K562 (cell line): ENCODE measurements around the gene SLC7A4. TPM values are rescaled to one million over a fixed set of nuclear protein-coding genes. Genes with fewer than 3 reads are reported as not detected.

Experiments used
- HCFC1 ChIP-seq: IDR thresholded peaks from 2 replicates; pipeline ENCODE4 v1.6.1; 2012; ENCODE audit warnings: low read depth, low read length, improper control_type of control experiment
- MCM7 ChIP-seq, 2 experiments: fragments of 450-650 bp; IDR thresholded peaks; 2 replicates each; pipeline ENCODE4 v1.6.1; 2016 to 2018
- MTF1 ChIP-seq: fragments of 250-450 bp; sonication (Bioruptor Pico); IDR thresholded peaks from 2 replicates; pipeline ENCODE4 v1.9.0; 2021; ENCODE audit warnings: moderate library complexity, mild to moderate bottlenecking, inconsistent platforms, borderline replicate concordance
- SIRT6 ChIP-seq: IDR thresholded peaks from one replicate; pipeline ENCODE4 v1.6.1; 2012; ENCODE audit warnings: low read depth, mild to moderate bottlenecking, control low read depth, inconsistent platforms, low read length, moderate library complexity
- ZBTB9 ChIP-seq: fragments of 450-650 bp; formaldehyde crosslinking; IDR thresholded peaks from 2 replicates; pipeline ENCODE4 v1.4.0; 2020; ENCODE audit warnings: mild to moderate bottlenecking, moderate library complexity
- ZNF518B ChIP-seq: fragments of 250-450 bp; sonication (Bioruptor Pico); IDR thresholded peaks from 2 replicates; pipeline ENCODE4 v1.5.0; 2021; ENCODE audit warnings: mild to moderate bottlenecking, moderate library complexity
- polyA plus RNA-seq, 8 experiments: library from polyadenylated mRNA; depleted of rRNA in 4 of 8; stranded (reverse) in 5 of 8; unstranded in 3 of 8; fragments of >200 nt; fragmentation: Nextera tagmentation in 2 of 8; fragmentation: Illumina TruSeq in 1 of 8; extraction: Ambion mirVana in 2 of 8; extraction: Trizol in 1 of 8; gene quantifications; 2 replicates each; pipeline versions ENCODE4 v1.2.1 to v1.2.3, GENCODE V29; 2011 to 2014; ENCODE audit warnings: inconsistent platforms in 1 of 8, missing spikeins in 1 of 8
- total RNA-seq, 7 experiments: library from RNA; depleted of rRNA in 6 of 7; stranded (reverse); fragments of >200 nt in 6 of 7; fragmentation: Illumina TruSeq in 2 of 7; extraction: Trizol in 2 of 7; gene quantifications; 2 replicates each; pipeline versions ENCODE4 v1.2.1 to v1.2.3, GENCODE V29; 2011 to 2021; ENCODE audit warnings: low replicate concordance in 1 of 7
- TF ChIP-seq, protein P1 (sequence below): sonication (generic); formaldehyde crosslinking; IDR thresholded peaks from 2 replicates; pipeline ENCODE4 v1.4.0; 2020; ENCODE audit warnings: mild to moderate bottlenecking, missing genetic modification reagents
- TF ChIP-seq, protein P2 (sequence below): fragments of 250-450 bp; sonication (Bioruptor Pico); IDR thresholded peaks from 2 replicates; pipeline ENCODE4 v1.8.0; 2022; ENCODE audit warnings: moderate library complexity, mild to moderate bottlenecking, inconsistent platforms
- TF ChIP-seq, protein P3 (sequence below), 2 experiments: fragments of 450-650 bp; formaldehyde crosslinking in 1 of 2; IDR thresholded peaks; 2 replicates each; pipeline versions ENCODE4 v1.4.0 to v1.6.1; 2014 to 2020; ENCODE audit warnings: mild to moderate bottlenecking in 2 of 2, borderline replicate concordance in 1 of 2, low read depth in 1 of 2

SLC7A4 gene
- total and polyA plus RNA-seq, 9 of the 15 experiments (the other 6 are each of a cell fraction or from before 2014, with no cell fraction given), result not detected

GRCh38 chr22:21001601-21002325 is 30.6 kb downstream of the SLC7A4 start, which contains the start of gene THAP7 (continued):
- TF ChIP-seq ZNF518B (CRISPR knock-in tag) (no peak), HCFC1 (peak; percentile 81), MCM7 (IDR thresholded peaks at IDR 0.05) (no peak), SIRT6 (peak; percentile 87), ZBTB9 (CRISPR knock-in tag) (peak; percentile 95), MTF1 (CRISPR knock-in tag) (peak; percentile 94)
- TF ChIP-seq, protein P1, sequence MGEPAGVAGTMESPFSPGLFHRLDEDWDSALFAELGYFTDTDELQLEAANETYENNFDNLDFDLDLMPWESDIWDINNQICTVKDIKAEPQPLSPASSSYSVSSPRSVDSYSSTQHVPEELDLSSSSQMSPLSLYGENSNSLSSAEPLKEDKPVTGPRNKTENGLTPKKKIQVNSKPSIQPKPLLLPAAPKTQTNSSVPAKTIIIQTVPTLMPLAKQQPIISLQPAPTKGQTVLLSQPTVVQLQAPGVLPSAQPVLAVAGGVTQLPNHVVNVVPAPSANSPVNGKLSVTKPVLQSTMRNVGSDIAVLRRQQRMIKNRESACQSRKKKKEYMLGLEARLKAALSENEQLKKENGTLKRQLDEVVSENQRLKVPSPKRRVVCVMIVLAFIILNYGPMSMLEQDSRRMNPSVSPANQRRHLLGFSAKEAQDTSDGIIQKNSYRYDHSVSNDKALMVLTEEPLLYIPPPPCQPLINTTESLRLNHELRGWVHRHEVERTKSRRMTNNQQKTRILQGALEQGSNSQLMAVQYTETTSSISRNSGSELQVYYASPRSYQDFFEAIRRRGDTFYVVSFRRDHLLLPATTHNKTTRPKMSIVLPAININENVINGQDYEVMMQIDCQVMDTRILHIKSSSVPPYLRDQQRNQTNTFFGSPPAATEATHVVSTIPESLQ (CRISPR knock-in tag), result no peak
- TF ChIP-seq, protein P2, sequence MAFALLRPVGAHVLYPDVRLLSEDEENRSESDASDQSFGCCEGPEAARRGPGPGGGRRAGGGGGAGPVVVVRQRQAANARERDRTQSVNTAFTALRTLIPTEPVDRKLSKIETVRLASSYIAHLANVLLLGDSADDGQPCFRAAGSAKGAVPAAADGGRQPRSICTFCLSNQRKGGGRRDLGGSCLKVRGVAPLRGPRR (CRISPR knock-in tag), result peak; percentile 72; the same call in 1 of the 2 replicates
- TF ChIP-seq, protein P3, sequence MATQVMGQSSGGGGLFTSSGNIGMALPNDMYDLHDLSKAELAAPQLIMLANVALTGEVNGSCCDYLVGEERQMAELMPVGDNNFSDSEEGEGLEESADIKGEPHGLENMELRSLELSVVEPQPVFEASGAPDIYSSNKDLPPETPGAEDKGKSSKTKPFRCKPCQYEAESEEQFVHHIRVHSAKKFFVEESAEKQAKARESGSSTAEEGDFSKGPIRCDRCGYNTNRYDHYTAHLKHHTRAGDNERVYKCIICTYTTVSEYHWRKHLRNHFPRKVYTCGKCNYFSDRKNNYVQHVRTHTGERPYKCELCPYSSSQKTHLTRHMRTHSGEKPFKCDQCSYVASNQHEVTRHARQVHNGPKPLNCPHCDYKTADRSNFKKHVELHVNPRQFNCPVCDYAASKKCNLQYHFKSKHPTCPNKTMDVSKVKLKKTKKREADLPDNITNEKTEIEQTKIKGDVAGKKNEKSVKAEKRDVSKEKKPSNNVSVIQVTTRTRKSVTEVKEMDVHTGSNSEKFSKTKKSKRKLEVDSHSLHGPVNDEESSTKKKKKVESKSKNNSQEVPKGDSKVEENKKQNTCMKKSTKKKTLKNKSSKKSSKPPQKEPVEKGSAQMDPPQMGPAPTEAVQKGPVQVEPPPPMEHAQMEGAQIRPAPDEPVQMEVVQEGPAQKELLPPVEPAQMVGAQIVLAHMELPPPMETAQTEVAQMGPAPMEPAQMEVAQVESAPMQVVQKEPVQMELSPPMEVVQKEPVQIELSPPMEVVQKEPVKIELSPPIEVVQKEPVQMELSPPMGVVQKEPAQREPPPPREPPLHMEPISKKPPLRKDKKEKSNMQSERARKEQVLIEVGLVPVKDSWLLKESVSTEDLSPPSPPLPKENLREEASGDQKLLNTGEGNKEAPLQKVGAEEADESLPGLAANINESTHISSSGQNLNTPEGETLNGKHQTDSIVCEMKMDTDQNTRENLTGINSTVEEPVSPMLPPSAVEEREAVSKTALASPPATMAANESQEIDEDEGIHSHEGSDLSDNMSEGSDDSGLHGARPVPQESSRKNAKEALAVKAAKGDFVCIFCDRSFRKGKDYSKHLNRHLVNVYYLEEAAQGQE (IDR thresholded peaks at IDR 0.05; ENCODE audit: borderline replicate concordance), result no peak
- TF ChIP-seq, protein P3 (CRISPR knock-in tag; IDR thresholded peaks at IDR 0.05; ENCODE audit: low read depth), result peak; percentile 91
